ENCODE data around the gene SMIM33. TPM values are rescaled to one million over a fixed set of nuclear protein-coding genes. Genes with fewer than 3 reads are reported as not detected.
"Not testable (repeated sequence)": the region's sequence is repeated elsewhere in the genome, so short reads cannot be mapped to it uniquely, and the experiment has no call there.

Gene SMIM33
- total RNA-seq, result not detected

- DNase-seq, result peak; percentile 23
Measured at GRCh38 chr5:139470821-139471300, at the start of gene SMIM33. Gene SMIM33 (plus strand): TSS chr5:139471004. CDS start chr5:139471122, 118 bp downstream.

GRCh38 chr5:139422307-139422893 is 48.4 kb upstream of the SMIM33 start:
- peak; percentile 48 for DNase-seq

- no peak for DNase-seq
Measured at GRCh38 chr5:139425497-139425896, 45.3 kb upstream of the SMIM33 start.

- DNase-seq, result no peak
Measured at GRCh38 chr5:139426203-139426885, 44.5 kb upstream of the SMIM33 start.

- DNase-seq, result no peak
Measured at GRCh38 chr5:139430015-139430414, 40.8 kb upstream of the SMIM33 start.

- DNase-seq, result no peak
Measured at GRCh38 chr5:139431706-139432105, 39.1 kb upstream of the SMIM33 start.

- no peak for DNase-seq
Measured at GRCh38 chr5:139435676-139436075, 35.1 kb upstream of the SMIM33 start.

GRCh38 chr5:139438707-139439012 is 32.1 kb upstream of the SMIM33 start:
- DNase-seq, result no peak

GRCh38 chr5:139439013-139439903 is 31.5 kb upstream of the SMIM33 start, which contains the start of gene DNAJC18:
Gene DNAJC18 (minus strand): TSS chr5:139439525. CDS start chr5:139439445, 80 bp downstream.
- peak; percentile 88 for DNase-seq

GRCh38 chr5:139440416-139440815 is 30.4 kb upstream of the SMIM33 start:
- DNase-seq, result not testable (repeated sequence)

GRCh38 chr5:139443831-139444453 is 26.9 kb upstream of the SMIM33 start:
- peak; percentile 28 for DNase-seq

GRCh38 chr5:139445325-139446170 is 25.3 kb upstream of the SMIM33 start:
- no peak for DNase-seq

- DNase-seq, result no peak
Measured at GRCh38 chr5:139446956-139447779, 23.6 kb upstream of the SMIM33 start.

- no peak for DNase-seq
Measured at GRCh38 chr5:139451176-139451575, 19.6 kb upstream of the SMIM33 start.

- DNase-seq, result no peak
Measured at GRCh38 chr5:139451878-139452660, 18.7 kb upstream of the SMIM33 start.

- no peak for DNase-seq
Measured at GRCh38 chr5:139453683-139454567, 16.9 kb upstream of the SMIM33 start.

- DNase-seq, result no peak
Measured at GRCh38 chr5:139454568-139455290, 16.1 kb upstream of the SMIM33 start.

GRCh38 chr5:139456776-139457175 is 14.0 kb upstream of the SMIM33 start:
- DNase-seq, result no peak

Measured in effector CD4-positive, alpha-beta T cell (primary cell).